ENCODE data around the gene MXRA7. TPM values are rescaled to one million over a fixed set of nuclear protein-coding genes. Genes with fewer than 3 reads are reported as not detected.

MXRA7 gene
- total RNA-seq, result 100 to 1,000 TPM; 124 to 230 (median 197) TPM

- peak within 1 kb of the TSS; percentile 90 to 98 (median 95) for H3K27ac ChIP-seq
- H3K36me3 ChIP-seq, result peaks cover 0 to 29% (median 0%) of the 10 kb centered on the region in 3 donors
- TF ChIP-seq, protein P1, sequence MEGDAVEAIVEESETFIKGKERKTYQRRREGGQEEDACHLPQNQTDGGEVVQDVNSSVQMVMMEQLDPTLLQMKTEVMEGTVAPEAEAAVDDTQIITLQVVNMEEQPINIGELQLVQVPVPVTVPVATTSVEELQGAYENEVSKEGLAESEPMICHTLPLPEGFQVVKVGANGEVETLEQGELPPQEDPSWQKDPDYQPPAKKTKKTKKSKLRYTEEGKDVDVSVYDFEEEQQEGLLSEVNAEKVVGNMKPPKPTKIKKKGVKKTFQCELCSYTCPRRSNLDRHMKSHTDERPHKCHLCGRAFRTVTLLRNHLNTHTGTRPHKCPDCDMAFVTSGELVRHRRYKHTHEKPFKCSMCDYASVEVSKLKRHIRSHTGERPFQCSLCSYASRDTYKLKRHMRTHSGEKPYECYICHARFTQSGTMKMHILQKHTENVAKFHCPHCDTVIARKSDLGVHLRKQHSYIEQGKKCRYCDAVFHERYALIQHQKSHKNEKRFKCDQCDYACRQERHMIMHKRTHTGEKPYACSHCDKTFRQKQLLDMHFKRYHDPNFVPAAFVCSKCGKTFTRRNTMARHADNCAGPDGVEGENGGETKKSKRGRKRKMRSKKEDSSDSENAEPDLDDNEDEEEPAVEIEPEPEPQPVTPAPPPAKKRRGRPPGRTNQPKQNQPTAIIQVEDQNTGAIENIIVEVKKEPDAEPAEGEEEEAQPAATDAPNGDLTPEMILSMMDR (IDR thresholded peaks at IDR 0.05), result no peak
- TF ChIP-seq EP300 (IDR thresholded peaks at IDR 0.05) (peak in 1 of 2 donors; percentile 65), POLR2A (IDR thresholded peaks at IDR 0.05) (peak in 1 of 2 donors; percentile 15)
- H3K4me3 ChIP-seq, result peak within 1 kb of the TSS; percentile 55 to 91 (median 62)
- 10% methylated on average over 12 to 16 of the region's 56 CpGs for WGBS, 2 donors
- peaks cover 0 to 68% (median 34%) of the 10 kb centered on the region in 4 donors for H3K4me1 ChIP-seq
- DNase-seq (ENCODE audit: low spot score in 2 of 2), result peak; percentile 61 to 65
- no peaks in the 10 kb centered on the region for H3K9me3 ChIP-seq
- no peaks in the 10 kb centered on the region for H3K27me3 ChIP-seq
These were observed at the start of gene MXRA7 for GRCh38 chr17:76710863-76711611. Gene MXRA7, minus strand, starts transcription at chr17:76710965. Its CDS starts 19 bp downstream, at chr17:76710946.

GRCh38 chr17:76758570-76758969 lies 47.8 kb upstream of the MXRA7 start:
- WGBS, 2 donors, result 93 to 97% methylated on average over 3 of the region's 3 CpGs
- Histone ChIP-seq H3K27me3 (no peaks in the 10 kb centered on the region), H3K27ac (no peak overlapping the region), H3K4me1 (no peaks in the 10 kb centered on the region), H3K4me3 (no peak overlapping the region), H3K9me3 (no peaks in the 10 kb centered on the region), H3K36me3 (peaks cover 0 to 84% (median 13%) of the 10 kb centered on the region in 3 donors)
- TF ChIP-seq, protein P1 (IDR thresholded peaks at IDR 0.05), result no peak
- TF ChIP-seq POLR2A (IDR thresholded peaks at IDR 0.05), result no peak
- TF ChIP-seq EP300 (IDR thresholded peaks at IDR 0.05), result no peak
- DNase-seq (ENCODE audit: low spot score in 2 of 2), result no peak

DNA sequence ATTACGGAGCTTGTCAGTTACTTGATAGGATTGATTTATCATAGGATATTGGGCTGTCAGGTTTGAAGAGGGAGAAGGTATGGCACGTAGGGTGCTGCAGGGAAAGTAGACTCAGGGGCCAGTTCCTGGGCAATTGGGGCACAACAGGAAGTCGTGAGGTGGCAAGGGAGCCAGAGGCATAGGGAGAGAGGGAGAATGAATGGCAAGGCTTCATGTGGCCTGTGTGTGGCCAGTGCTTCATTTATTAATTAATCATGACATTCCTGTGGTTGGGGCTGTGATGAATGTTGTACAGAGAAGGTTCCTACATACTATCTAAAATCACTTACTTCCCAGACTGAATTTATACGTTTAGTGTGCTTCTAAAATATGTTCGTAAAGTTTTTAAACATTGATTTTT lies 46.5 kb upstream of the MXRA7 start:
- Histone ChIP-seq H3K4me3 (no peak overlapping the region), H3K9me3 (no peaks in the 10 kb centered on the region), H3K27ac (no peak overlapping the region), H3K27me3 (no peaks in the 10 kb centered on the region), H3K36me3 (peaks cover 0 to 82% (median 13%) of the 10 kb centered on the region in 3 donors), H3K4me1 (no peaks in the 10 kb centered on the region)
- no peak for TF ChIP-seq EP300 (IDR thresholded peaks at IDR 0.05)
- TF ChIP-seq, protein P1 (IDR thresholded peaks at IDR 0.05), result no peak
- TF ChIP-seq POLR2A (IDR thresholded peaks at IDR 0.05), result no peak
- WGBS, 2 donors, result 88 to 90% methylated on average over 5 of the region's 5 CpGs
- no peak for DNase-seq (ENCODE audit: low spot score in 2 of 2)

DNA sequence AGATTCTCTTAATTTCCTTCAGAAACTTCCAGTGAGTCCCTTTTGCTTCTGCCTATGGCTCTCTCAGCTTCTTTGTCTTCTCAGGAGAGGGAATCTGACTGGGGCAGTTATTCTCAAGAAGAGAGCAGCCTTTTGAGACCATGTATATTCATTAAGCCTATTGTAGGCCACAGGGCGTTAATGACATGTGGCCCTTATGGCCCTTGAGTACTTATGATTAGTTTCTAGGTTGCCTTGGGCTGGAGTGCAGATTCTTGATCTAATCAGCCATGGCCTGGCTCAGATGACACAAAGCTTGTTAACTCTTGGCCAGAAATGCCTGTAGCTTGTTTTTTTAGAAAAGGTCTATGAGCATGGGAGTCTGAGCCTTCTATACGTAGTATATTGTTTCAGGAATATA lies 44.5 kb upstream of the MXRA7 start:
- 98 to 100% methylated on average over 2 of the region's 2 CpGs for WGBS, 2 donors
- TF ChIP-seq, protein P1 (IDR thresholded peaks at IDR 0.05), result no peak
- TF ChIP-seq POLR2A (IDR thresholded peaks at IDR 0.05), result no peak
- TF ChIP-seq EP300 (IDR thresholded peaks at IDR 0.05), result no peak
- Histone ChIP-seq H3K4me1 (peaks cover 0 to 4% (median 0%) of the 10 kb centered on the region in 4 donors), H3K27me3 (no peaks in the 10 kb centered on the region), H3K27ac (no peak overlapping the region), H3K4me3 (no peak overlapping the region), H3K36me3 (peaks cover 0 to 76% (median 4%) of the 10 kb centered on the region in 3 donors), H3K9me3 (no peaks in the 10 kb centered on the region)
- DNase-seq (ENCODE audit: low spot score in 2 of 2), result no peak
